G401 (cell line): ENCODE results near the gene NUP62. TPM values are rescaled to one million over a fixed set of nuclear protein-coding genes. Genes with fewer than 3 reads are reported as not detected.
A peak's percentile ranks its signal among the peaks of the same experiment; 100 is the strongest.
"Not testable (repeated sequence)": the region's sequence is repeated elsewhere in the genome, so short reads cannot be mapped to it uniquely, and the experiment has no call there.

Source experiments
- DNase-seq: peaks from one replicate; pipeline ENCODE4 v3.0.0-alpha.2; 2015; ENCODE audit warnings: low spot score
- in situ Hi-C: cut with HindIII; loops from 2 replicates; pipeline ENCODE4 v1.10.0; 2016; ENCODE audit warnings: low sequenced_read_pairs, mixed read lengths
- total RNA-seq: library from RNA; depleted of rRNA; stranded (reverse); fragments of >200 nt; shearing (Covaris generic); gene quantifications from 2 replicates; pipeline ENCODE4 v1.2.3, GENCODE V29; 2014

Gene NUP62
- total RNA-seq, 1 experiment from 2014 or later = 86.1 TPM

DNA sequence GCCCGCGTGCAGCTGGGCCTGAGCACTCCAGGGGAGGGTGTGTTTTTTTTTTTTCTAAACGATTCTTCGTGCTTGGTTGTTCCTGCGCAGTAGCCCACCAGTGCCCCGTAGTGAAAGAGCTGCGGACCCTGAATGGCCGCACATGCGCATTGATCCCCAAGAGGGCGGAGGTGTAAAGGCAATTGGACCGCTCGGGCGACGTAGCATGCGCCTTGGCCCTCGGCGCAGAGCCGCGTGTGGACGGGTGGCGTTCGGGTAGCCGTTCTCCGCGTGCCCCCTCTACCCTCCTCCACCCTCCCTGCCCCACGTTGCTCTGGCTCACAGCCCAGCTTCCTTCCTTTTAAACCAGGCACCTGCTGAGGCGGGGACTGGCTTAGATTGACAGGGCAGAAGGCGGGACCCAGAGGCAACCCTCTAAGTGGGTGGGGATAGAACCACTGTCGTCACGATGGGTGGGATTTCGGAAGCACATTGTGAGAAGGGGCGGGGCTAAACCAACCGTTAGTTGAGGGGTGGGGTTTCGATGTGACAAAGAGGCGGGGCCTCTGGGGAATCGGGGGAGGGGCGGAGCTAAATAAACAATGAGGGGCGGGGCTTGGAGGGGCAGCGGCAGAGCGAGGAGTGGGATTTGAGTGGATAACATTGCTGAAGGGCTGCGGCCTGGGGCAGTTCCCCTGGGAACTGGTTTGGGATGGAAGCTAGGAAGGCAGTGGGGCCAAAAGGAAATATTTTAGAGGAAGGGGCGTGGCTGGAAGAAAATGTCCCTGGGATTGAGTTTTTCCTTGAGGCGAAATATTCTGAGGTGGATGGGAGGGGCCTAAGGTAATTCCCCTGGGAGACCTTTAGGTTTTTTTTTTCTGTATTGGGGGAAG, 543 bp upstream of the NUP62 start:
- DNase-seq = peak; percentile 98
- in situ Hi-C loops = no loop called here

DNA sequence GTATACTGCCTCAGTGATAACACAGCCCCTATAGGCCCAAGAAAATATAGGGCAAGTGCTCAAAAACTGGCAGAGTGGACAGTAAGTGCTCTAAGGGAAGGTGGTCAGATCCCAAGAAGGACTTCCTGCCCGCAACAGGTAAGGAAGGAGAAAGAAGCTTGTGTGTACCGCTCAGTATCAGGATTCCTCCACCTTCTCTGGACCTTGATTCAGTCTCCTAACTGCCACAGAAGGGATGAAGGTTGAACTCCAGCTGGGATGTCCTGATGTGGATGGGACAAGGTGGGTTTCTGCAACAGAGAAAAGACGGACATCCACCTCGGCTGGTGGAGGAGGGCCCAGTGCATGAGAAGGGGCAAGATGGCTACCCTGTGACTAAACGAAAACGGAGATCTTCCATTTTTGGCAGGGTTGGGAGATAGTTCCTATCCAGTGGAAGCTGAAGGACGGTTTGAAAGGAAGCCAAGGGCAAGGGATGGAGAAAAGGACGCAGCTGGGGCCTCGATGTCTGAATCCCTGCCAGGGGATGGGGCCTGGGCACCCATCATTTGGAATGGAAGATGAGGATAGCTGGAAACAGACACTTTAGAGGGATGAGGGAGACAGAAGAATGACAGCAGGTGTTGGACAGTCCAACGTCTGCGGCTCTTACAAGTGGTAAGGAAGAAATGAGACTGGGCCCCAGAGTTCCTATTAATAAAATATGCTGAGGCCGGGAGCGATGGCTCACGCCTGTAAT, 1.6 kb downstream of the NUP62 start:
- in situ Hi-C loops = no loop called here
- no peak for DNase-seq

DNA sequence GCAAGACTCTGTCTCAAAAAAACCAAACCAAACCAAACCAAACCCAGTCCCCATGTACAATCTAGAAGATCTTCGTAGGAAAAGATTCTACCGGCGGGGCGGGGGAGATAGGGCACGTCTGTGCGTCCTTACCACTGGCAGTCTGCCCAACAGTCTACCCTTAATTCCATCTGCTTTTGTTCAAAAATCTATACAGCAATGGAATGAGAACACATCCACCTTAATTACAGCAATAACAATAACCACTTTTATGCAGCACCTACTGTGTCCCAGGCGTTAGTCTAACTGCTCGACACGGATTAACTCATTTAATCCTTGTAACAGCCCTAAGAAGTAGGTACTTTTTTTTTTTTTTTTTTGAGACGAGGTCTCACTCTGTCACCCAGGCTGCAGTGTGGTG, 2.8 kb downstream of the NUP62 start:
- no peak for DNase-seq
- in situ Hi-C loops = no loop called here

DNA sequence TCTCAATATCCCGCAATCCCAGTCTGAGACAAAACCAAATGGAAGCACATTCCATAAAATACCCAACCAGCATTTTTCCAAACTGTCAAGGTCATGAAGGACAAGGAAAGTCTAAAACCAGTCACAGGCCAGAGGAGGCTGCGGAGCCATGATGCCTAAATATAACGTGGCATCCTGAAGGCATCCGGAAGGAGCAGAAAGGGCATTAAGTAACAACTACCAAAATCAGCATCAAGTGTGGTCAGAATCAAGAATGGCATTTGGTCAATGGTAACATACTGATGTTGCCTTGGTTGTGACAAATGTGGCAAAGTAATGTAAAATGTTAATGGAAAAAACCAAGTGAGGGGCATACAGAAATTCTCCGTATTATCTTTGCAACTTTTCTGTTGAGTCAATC, 3.8 kb downstream of the NUP62 start:
- in situ Hi-C loops = no loop called here
- DNase-seq = no peak

DNA sequence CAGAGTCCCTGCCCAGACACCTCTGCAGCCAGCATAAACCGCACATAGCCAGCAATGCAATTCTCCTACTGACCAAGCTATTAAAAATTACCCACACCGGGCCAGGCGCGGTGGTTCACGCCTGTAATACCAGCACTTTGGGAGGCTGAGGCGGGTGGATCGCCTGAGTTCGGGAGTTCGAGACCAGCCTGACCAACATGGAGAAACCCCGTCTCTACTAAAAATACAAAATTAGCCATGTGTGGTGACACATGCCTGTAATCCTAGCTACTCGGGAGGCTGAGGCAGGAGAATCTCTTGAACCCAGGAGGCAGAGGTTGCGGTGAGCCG, 4.5 kb downstream of the NUP62 start:
- DNase-seq, in situ Hi-C loops: not testable (repeated sequence)

DNA sequence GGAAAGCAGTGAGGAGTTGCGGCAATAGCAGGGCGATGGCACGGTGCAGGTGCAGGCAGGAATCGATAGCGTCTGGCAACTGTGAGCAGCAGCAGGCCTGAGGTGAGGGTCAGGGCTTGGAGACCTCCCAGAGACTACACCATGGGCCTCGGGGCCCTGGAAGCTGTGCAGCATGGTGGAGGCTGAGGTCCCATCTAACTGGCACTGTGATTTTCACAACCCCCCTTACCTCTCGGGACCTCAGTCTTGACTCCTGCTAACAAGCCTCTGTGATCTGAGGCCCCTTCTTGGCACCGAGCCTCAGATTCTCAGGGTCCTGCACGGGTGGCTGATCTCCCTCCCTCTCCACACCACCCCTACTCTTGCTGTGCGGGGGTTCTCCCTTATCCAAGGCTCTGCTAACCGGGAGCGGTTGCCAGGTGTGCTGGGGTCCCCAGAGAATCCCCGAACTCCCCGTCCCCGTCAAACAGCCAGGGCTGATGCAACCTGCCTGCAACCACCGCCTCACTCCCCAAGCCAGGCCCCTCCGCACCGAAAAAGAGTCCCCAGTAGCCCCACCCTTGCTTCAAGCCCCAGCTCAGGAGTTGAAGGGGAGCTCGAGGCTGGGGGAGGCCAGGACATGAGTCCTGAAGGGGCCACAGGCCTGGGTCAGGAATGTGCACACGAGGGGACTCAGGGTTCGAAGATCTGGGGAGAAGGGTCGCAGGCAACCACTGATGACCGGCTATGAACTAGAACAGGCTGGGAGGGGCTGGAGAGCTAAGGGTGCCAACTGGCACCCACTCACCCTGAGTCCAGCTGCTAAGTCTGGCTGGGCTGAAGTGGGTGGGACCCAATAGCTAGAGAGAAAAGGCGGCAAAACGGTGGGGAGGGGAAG, 5.1 kb downstream of the NUP62 start:
- in situ Hi-C loops = no loop called here
- DNase-seq = no peak

DNA sequence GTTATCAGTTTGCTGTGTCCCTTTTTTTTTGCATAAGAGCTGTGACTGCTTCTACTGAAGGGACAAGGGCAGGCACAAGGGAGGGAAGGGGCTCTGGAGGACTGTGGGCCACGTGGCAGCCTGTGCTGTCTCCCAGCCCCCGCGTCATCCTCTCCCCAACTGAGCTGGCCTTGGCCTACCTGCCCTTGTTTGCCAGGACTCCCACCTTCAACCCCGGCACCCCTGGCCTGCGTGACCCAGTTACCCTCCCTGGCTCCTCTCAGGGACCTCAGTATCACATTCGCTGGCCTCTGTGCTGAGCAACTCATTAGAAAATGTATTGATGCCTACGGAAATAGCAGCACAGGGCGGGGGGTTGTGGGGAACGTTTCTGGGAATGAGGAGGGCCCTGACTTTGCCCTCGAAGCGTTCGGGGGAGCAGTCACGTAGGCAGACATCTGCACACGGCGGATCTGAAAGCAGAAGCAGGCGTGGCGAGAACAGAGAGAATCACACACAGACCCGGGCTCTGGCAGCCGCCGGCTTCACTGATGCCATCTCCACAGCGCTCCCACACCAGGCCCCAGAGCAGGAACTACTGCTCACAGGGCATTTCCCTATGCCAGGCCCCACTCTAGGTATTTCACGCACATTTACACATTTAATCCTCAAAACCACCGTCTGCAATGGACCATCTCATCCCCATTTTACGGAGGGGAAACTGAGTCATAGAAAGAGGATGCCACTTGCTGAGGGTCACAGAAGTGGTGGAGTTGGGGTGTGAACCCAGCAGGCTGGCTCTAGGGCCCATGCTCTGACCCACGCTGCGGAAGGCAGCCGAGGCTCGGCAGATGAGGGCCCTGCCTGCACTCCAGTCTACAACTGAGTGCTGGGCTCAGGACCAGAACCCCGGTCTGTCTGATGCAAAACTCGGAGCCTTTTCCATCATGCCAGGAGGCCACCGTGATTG, 6.0 kb downstream of the NUP62 start:
- in situ Hi-C loops = no loop called here

DNA sequence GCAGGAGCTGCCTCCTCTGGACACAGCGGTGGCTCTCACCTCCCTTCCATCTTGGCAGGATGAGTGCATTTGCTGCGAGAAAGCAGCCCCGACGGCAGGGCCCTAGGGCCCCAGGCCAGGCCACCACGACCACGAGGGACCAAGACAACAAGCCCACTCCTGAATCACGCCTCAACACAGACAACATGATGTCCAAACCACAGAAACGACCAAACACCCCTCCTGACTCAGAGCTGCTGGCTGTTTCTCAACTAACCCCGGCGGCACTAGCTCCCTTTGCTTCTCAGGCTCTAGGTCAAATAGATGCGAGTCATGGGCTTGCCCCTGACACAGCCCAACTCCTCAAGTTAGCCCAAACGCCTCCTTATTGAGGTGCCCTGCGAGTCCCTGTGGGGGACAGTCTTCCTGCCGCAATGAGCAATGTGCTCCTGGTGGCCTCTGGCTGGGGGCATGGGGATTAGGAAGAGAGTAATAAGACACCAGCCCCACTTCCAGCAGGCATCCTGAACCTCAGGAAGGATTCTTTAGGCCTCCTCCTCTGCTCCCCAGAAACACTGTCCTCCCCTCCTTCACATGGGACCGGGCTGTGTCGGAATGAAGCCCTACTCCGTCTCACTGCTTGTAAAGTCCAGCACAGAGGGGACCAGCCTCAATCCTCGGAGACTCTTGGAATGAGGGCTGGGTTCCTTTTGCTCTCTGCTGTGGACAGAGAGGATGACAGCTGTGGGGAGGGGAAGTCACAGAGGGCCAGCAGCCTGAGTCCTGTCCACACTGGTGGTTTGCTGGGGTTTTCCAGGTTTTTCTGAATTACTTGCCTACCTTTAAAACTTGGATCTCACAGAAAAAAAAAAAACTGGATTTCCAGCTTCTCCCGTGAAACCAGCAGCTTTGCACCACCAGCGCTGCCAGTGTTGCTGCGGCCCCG, 7.2 kb downstream of the NUP62 start:
- DNase-seq = no peak
- in situ Hi-C loops = no loop called here

More for the DNA sequence above, 6.0 kb downstream of the NUP62 start:
- DNase-seq = no peak

DNA sequence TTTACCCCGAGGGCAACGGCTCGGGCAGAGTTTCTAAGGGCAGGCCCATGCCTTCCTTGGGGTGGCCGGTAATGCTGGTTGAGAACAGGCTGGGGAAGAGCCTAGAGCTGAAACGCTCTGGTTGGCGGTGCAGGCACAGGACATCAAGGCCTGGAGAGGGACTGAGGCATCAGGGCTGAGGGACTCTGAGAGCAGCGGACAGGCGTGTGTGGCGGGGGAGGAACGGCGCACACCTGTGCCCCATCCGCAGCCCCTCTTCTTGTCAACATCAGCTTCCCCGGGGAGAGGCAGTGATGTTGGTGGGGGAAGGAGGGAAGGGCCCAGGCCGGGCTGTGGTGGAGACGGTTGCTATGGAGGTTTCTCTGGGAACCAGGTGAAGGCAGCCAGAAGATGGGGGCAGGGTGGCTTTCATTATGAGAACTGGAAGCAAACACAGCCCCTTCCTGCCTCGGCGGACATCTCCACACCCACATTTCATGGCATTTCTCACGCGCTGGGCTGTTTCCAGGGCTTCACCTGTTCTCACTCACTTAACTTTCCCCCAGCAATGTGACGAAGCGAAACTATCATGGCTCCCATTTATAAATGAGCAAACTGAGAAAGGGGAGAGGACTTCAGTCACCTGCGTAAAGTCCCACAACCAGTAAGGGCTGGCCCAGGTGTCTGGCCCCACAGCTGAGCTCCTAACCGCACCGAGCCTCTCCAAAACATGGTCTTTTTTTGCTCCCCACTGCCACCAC, 8.5 kb downstream of the NUP62 start:
- no peak for DNase-seq
- in situ Hi-C loops = no loop called here

DNA sequence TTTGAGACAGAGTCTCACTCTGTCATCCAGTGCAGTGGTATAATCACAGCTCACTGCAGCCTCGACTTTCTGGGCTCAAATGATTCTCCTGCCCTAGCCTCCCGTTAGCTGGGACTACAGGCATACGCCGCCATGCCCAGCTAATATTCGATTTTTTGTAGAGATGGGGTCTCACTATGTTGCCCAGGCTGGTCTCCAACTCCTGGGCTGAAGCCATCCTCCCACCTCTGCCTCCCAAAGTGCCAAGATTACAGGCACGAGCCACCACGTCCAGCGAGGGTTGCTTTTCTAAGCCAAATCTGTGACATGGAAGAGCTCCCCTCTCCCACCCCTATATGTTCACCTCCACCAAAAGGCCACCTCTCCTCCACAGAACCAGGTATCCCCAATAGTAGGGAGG, 11.2 kb downstream of the NUP62 start:
- no peak for DNase-seq
- in situ Hi-C loops = no loop called here

DNA sequence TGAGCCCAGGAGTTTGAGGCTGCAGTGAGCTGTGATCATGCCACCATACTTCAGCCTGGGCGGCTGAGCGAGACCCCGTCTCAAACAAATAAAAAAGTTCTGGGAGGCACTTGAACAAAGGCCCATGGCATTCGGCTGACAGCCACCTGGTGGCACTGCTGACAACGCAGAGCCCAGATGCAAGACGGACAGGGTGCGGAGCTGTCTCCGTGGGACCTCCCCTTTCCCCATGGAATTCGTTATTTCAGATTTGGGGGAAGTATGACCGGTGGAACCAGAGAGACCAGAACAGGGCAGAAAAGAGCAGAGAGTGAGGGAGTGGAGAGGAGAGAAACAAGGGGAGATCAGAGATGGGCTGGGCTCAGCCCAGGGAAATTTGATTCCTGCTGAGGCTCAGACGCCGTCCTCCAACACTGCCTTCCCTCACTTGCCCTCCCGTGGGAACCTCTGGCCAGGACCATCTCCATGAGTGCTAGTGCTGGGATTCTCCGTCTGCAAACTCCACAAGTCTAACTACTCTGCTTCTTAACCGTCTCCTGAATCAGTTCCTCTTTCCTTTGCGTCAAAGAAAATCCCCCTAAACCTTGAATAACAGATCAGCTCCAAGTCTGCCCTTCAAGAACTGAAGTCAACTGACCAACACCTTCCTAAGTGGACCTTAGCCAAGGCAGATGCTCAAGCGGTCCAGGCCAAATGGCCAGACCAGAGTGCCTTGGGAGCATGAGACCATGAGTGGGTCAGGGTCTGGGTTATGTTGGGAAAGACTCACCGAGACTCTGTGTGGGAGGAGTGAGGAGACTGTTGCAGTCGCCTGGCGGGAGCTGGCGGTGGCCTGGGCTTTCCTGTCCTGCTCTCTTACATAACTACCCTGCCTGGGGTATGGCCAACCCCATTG, 12.2 kb downstream of the NUP62 start:
- in situ Hi-C loops = no loop called here
- DNase-seq = no peak

DNA sequence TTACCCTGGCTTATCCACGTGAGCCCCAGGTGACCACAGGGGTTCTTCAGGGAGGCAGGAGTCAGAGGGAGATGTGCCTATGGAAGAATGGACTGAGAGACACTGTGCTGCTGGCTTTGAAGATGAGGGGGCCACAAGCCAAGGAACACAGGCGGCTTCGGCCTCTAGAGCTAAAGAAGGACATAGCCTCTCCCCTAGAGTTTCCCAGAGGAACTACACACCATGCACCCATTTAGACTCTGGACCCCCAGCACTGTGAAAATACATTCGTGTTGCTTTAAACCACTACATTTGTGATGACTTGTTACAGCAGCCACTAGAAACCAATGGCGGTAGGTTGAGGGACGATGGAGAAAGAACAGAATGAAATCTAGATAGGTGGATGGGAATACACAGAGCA, 14.0 kb downstream of the NUP62 start:
- in situ Hi-C loops = no loop called here
- DNase-seq = no peak

DNA sequence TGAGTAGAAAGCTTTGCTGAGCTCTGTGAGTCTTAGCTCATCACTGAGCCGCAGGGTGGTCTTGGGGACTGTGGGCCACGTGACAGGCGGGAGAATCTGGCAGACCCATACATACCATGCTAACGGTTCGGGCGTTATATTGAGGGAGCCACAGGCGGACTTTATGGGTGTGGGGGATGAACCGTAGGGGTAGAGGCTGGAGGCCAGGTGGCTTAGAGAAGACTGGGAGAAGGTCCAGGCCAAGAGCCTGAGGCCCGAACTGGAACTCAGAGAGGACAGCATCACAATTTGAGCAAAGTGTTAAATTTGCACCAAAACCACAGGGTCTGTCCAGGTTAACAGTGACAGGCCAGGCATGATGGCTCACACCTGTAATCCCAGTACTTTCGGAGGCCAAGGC, 15.6 kb downstream of the NUP62 start:
- no peak for DNase-seq
- in situ Hi-C loops = no loop called here

DNA sequence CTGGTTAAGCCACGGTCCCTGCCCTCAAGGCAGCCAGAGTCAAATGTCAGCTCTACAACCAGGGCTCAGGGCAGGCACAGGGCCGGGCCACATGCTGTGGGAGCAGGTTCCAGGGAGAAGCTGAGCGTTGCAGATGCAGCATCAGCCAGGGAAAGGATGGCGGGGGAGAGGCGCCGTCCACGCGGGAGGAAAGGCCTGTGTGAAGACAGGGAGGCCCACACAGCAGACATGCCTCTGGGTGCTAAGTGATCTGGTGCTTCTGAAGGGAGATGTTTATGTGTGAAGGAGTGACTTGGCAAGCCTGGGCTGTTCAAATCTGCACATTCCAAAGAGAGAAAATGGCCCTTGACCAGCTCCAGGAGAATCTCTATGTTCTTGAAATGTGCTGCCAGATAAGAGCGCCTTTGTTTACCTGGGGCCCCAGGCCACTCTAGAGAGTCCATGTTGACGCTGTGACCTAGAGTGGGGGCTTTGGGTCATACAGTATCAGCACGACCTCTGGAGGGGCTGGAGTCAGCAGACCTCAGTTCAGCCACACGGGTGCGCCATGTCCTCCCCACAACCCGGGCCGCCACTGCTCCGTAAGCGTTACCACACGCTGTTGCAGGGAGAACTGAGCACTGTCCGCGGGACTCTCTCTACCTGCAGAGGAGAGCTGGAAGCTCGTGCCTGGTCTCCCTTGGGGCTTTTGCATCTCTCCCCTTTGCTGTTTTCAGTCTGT, 16.2 kb downstream of the NUP62 start:
- in situ Hi-C loops = no loop called here
- DNase-seq = no peak

DNA sequence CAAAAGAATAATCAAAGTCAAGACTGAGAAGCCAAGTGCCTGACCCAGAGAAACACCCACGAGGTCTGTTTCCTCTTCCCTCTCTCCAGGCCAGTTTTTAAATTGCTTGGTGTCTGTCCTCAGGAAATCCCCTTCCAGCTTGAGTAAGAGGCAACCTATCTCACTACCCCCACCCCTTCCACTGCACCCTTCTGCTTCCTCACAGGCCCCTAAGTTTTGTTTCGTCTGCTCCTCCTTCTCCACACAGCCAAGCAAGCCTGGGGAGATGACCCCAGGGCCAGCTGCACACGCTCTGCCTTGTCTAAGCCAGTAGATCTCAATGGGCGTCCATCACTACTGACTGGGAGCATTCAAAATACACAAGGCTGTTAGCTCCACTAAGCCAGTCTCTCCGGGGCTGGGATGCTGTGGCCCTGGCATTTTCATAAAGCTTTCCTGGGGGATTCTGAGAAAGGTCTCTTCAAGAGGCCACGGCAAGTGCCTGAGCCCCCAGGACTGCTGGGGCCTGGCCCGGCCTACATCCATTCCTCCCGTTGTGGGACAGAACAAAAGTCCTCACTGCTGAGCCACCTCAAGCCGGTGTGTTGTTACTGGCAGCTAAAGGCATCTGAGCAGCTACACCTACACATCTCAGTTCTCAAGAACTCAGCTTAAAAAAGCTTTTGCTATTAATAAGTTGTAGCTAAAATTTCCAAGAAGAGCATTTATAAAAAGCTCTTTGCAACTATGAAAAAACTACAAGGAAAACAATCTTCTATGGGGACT, 17.7 kb downstream of the NUP62 start:
- in situ Hi-C loops = no loop called here

More for the DNA sequence above, 17.7 kb downstream of the NUP62 start:
- no peak for DNase-seq
